MCF 10A (cell line): ENCODE results near the gene RASAL1. TPM values are rescaled to one million over a fixed set of nuclear protein-coding genes. Genes with fewer than 3 reads are reported as not detected.

Experiments used
- BruUV-seq: library from RNA; stranded (reverse); fragments of 400-500 nt; replicated peaks from 2 replicates; lab custom pipeline; 2021; lab: Mats Ljungman, UMichigan
- CTCF ChIA-PET: fragments of 300-600 bp; sonication (Branson Sonifier 250); formaldehyde crosslinking; extraction: SDS; loops from one replicate; lab custom pipeline; 2021; ENCODE audit warnings: antibody characterized with exemption, inconsistent platforms; lab: Yijun Ruan, JAX
- POLR2A ChIA-PET: fragments of 300-600, 350-650 bp; sonication (Branson Sonifier 250); formaldehyde crosslinking; extraction: SDS; loops from one replicate; lab custom pipeline; 2020; ENCODE audit warnings: antibody characterized with exemption, inconsistent platforms; lab: Yijun Ruan, JAX
- DNase-seq: peaks from one replicate; pipeline ENCODE4 v3.0.0-alpha.2; 2018; ENCODE audit not compliant: unreplicated experiment
- H3K27ac Mint-ChIP-seq: one replicate; pipeline ENCODE4 v1.8.0; 2022; ENCODE audit warnings: mild to moderate bottlenecking, low read depth, mixed read lengths; ENCODE audit not compliant: unreplicated experiment
- H3K27me3 Mint-ChIP-seq: one replicate; pipeline ENCODE4 v1.8.0; 2022; ENCODE audit warnings: mixed read lengths; ENCODE audit not compliant: insufficient read depth, unreplicated experiment
- H3K36me3 Mint-ChIP-seq: one replicate; pipeline ENCODE4 v1.8.0; 2022; ENCODE audit warnings: mild to moderate bottlenecking, moderate library complexity, mixed read lengths; ENCODE audit not compliant: insufficient read depth, unreplicated experiment
- H3K4me1 Mint-ChIP-seq: one replicate; pipeline ENCODE4 v1.8.0; 2022; ENCODE audit warnings: mixed read lengths; ENCODE audit not compliant: insufficient read depth, unreplicated experiment
- H3K4me3 Mint-ChIP-seq: one replicate; pipeline ENCODE4 v1.8.0; 2022; ENCODE audit warnings: mild to moderate bottlenecking, moderate library complexity, mixed read lengths; ENCODE audit not compliant: unreplicated experiment
- H3K9me3 Mint-ChIP-seq: one replicate; pipeline ENCODE4 v1.8.0; 2022; ENCODE audit warnings: mixed read lengths; ENCODE audit not compliant: unreplicated experiment
- CTCF ChIP-seq: fragments of 200-600 bp; IDR thresholded peaks from one replicate; pipeline ENCODE4 v1.8.0; 2022; ENCODE audit warnings: antibody characterized with exemption, mild to moderate bottlenecking; ENCODE audit not compliant: unreplicated experiment
- intact Hi-C: fragments of 100-400 bp; cut with micrococcal nuclease; formaldehyde crosslinking; loops from 2 replicates; pipeline ENCODE4 v1.14.1; 2022
- total RNA-seq: library from RNA; stranded (reverse); gene quantifications from 2 replicates; pipeline ENCODE4 v1.2.3, GENCODE V29; 2022

RASAL1 gene
- total RNA-seq, 1 experiment from 2014 or later, result not detected

GRCh38 chr12:113093409-113094101, 42.0 kb downstream of the RASAL1 start:
- no peaks in the 10 kb centered on the region for H3K9me3 Mint-ChIP-seq
- ChIA-PET POLR2A (interaction anchor here (0.7 kb wide), 1 partner anchor 53 kb away, joined by 3 read pairs; no protein-coding TSS in a partner anchor), CTCF (interaction anchor here (0.6 to 1.0 kb wide), 4 partner anchors 45 to 826 kb away, joined by 3 read pairs; no protein-coding TSS in a partner anchor)
- H3K27me3 Mint-ChIP-seq, result peaks cover 17% of the 10 kb centered on the region
- intact Hi-C loops, result no loop called here
- TF ChIP-seq CTCF, result no peak
- no TSS peak for BruUV-seq
- H3K4me1 Mint-ChIP-seq, result no peaks in the 10 kb centered on the region
- no peak overlapping the region for H3K27ac Mint-ChIP-seq
- H3K4me3 Mint-ChIP-seq, result no peak overlapping the region
- no peaks in the 10 kb centered on the region for H3K36me3 Mint-ChIP-seq
- no peak for DNase-seq

DNA sequence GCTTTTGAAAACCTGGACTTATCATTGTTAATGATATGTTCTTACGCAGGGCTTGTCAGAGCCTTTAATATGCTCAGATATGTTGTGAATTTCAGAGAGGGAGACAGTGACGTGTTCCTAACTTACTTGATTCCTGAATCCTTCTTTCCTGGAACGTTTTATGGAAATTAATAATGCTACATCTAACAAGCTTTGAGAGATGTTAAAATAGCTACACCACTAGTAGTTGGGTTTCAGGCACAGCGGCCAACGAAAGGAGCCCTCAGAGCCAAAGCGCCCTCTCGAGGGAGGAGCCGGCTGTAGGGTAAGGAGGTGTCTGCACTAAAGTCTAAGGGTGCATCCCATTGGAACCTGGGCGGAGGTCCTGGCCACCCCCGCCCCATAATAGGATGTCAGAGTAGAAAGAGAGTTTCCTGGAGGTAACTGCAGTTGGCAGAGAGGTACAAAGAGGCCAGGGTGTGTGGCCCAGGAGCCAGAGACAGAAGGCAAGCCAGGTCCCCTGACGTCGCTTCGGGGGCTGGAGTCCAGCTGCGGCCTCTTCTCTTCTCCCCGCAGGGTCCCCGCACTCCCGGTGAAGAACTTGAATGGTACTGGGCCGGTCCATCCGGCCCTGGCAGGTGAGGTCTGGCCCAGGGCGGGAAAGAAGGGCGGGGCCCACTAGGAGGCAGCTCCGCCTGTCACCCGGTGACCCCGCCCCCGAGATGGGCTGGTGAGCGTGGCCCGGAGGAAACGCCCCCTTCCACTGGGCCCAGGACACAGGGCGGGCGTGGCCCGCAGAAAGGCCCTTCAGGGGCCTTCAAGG, 42.8 kb downstream of the RASAL1 start:
- H3K27me3 Mint-ChIP-seq, result peaks cover 17% of the 10 kb centered on the region
- DNase-seq, result peak; percentile 16
- no TSS peak for BruUV-seq
- CTCF ChIA-PET, result interaction anchor here (0.6 to 0.7 kb wide), 3 partner anchors 59 to 192 kb away, joined by 3 to 5 read pairs (median 3); no protein-coding TSS in a partner anchor
- intact Hi-C loops, result no loop called here
- H3K9me3 Mint-ChIP-seq, result no peaks in the 10 kb centered on the region
- no peak for TF ChIP-seq CTCF
- H3K4me3 Mint-ChIP-seq, result peak overlapping the region; percentile 8
- H3K36me3 Mint-ChIP-seq, result no peaks in the 10 kb centered on the region
- POLR2A ChIA-PET, result no interaction called here
- no peaks in the 10 kb centered on the region for H3K4me1 Mint-ChIP-seq
- H3K27ac Mint-ChIP-seq, result no peak overlapping the region

DNA sequence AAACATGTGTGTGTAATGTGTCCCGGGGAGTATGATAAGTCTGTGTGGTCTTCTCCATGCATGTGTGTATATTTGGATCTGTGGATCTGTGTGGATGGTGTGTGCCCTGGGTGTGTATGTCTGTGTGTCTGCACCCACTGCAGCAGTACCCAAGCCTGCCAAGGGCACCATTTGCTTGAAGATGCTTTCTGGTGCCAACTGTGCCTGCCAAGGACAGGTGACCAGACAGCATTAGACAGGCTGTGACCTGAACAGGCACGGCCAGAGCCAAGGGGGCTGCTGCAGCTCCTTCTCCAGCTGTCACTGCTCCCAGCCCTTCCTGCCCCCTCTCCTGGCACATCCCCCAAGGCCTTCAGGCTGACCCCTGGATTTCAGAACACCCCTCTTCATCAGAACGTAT, 44.1 kb downstream of the RASAL1 start:
- no TSS peak for BruUV-seq
- no peak for DNase-seq

More for the DNA sequence above, 44.1 kb downstream of the RASAL1 start:
- H3K27me3 Mint-ChIP-seq, result peaks cover 17% of the 10 kb centered on the region
- no peak for TF ChIP-seq CTCF
- CTCF ChIA-PET, result interaction anchor here (0.7 kb wide), 1 partner anchor 93 kb away, joined by 3 read pairs; no protein-coding TSS in a partner anchor
- no peaks in the 10 kb centered on the region for H3K36me3 Mint-ChIP-seq
- H3K27ac Mint-ChIP-seq, result no peak overlapping the region
- no peak overlapping the region for H3K4me3 Mint-ChIP-seq
- POLR2A ChIA-PET, result no interaction called here
- H3K4me1 Mint-ChIP-seq, result no peaks in the 10 kb centered on the region
- no peaks in the 10 kb centered on the region for H3K9me3 Mint-ChIP-seq
- intact Hi-C loops, result no loop called here
